ENCODE results near the gene GPR152. TPM values are rescaled to one million over a fixed set of nuclear protein-coding genes. Genes with fewer than 3 reads are reported as not detected.

Gene GPR152, protein sequence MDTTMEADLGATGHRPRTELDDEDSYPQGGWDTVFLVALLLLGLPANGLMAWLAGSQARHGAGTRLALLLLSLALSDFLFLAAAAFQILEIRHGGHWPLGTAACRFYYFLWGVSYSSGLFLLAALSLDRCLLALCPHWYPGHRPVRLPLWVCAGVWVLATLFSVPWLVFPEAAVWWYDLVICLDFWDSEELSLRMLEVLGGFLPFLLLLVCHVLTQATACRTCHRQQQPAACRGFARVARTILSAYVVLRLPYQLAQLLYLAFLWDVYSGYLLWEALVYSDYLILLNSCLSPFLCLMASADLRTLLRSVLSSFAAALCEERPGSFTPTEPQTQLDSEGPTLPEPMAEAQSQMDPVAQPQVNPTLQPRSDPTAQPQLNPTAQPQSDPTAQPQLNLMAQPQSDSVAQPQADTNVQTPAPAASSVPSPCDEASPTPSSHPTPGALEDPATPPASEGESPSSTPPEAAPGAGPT
- total RNA-seq = not detected in 2 replicates

DNA sequence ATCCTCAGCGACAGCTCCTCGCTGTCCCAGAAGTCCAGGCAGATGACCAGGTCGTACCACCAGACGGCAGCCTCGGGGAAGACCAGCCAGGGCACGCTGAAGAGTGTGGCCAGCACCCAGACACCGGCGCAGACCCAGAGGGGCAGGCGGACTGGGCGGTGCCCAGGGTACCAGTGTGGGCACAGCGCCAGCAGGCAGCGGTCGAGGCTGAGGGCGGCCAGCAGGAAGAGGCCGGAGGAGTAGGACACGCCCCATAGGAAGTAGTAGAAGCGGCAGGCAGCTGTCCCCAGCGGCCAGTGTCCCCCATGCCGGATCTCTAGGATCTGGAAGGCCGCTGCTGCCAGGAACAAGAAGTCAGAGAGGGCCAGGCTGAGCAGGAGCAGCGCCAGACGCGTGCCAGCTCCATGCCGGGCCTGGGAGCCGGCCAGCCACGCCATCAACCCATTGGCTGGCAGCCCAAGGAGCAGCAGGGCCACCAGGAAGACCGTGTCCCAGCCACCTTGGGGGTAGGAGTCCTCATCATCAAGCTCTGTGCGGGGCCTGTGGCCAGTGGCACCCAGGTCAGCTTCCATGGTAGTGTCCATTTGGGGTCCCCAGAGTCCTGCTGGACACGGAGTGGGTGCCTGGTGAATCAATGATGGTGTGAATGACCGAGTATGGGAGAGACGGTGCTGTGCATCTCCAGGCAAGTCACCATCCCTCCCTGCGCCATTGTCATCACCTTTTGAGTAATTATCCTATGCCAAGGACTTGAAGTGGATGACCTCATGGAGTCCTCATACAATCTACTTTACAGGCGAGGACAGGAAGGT, at the start of gene GPR152:
TSS of gene GPR152 (minus strand) at position 589 of the 812 bp plus-strand sequence. CDS start at position 584, 5 bp downstream.

GRCh38 chr11:67482827-67483798, 30.6 kb upstream of the GPR152 start, which contains the start of gene AIP:
AIP (plus strand) TSS chr11:67483026; CDS start chr11:67483159, 133 bp downstream.

DNA sequence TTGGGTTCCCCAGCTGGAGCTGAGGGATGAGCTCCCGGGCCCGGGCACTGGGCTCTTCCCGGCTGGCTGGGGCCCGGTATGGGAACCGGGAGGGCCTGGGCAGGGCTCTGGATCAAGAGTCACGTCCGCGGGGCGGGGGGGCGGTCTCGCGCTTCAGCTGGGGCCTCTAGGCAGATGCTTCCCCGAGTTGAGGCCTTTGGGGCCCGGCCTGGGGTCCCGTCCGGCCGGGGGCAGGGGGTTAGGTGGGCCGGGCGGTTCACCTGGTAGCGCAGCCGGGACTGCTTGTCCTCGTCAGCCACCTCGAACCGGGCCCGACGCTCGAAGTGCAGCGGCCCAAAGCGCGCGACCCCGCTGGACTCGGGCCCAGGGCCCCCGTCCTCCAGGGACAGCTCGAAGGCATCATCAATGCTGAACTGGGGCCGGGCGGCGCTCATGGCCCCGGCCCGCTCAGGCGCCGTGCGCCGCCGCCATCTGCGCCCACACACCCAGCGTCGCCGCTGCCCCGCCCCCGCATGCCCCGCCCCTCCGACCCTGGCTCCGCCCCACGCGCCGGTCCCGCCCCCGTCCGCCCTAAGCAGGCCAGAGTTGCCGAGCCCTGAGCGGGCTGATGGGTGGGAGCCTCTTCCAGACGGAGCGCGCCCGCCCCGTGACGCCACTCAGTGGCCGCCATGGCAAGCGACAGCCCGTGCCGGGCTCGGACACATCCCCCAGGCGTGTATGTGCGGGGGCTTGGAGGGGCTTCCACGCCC, 16.4 kb upstream of the GPR152 start, which contains the start of gene TMEM134:
TSS of gene TMEM134 (minus strand) at position 493 of the 749 bp plus-strand sequence. CDS start at position 434, 59 bp downstream.

DNA sequence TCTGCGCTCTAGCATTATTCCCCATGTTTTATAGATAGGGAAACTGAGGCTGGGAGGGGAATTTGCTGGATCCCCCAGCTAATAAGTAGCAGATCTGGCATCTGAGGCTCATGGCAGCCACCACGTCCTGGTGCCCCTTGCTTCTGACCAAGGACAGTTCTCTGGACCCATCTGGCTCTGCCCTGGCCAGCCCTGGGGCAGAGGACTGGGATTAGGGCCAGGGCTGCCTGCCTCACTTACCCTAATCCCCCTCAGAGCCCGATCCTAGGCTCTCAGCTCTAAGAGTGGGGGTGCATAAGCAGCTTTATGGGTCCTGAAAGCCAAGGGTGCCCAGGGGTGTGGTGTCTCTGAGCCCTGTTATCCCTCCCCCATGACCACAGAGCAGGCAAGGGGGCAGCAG, 2.5 kb upstream of the GPR152 start, which contains the start of gene CABP4:
TSS of gene CABP4 (plus strand) at position 301 of the 400 bp plus-strand sequence. CDS start at position 371, 70 bp downstream.

DNA sequence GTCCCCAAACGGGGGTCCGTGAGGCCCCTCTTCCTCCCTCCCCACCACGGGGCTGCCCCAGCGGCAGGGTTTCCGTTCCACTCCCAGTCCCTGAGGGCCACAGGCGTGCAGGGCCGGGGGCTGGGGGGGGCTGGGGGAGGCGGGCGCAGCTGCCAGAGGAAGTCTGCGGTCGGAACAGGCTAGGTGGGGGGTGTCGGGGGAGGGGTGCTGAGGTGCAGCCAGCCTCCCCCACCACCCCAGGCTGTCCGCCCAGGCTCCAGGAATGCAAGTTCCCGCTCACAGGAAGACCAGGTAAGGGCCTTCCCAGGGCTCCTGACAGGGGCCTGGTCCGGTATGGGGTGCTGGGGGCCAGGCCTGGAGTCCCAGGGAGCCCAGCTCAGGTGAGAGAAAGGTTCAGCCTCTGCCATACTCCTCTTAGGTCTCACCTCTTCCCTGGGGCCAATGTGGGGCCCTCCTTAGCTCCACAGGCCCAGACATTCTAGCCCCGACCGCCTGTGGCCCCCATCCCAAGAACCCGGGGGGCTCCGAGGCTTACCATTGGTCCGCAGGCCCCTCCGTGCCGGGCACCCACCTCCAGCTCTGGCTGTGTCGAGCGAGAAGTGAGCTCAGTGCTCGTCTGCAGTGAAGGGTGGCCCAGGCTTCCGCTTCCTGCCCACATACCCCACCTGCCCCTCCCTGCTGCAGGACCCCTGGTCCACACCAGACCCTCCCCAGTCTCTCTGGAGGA, 15.3 kb downstream of the GPR152 start, which contains the start of gene PTPRCAP:
TSS of gene PTPRCAP (minus strand) at position 601 of the 727 bp plus-strand sequence. CDS start at position 538, 63 bp downstream.

GRCh38 chr11:67428052-67429001, 24.2 kb downstream of the GPR152 start, which contains the start of gene RPS6KB2:
RPS6KB2 (plus strand) TSS chr11:67428494; CDS start chr11:67428546, 52 bp downstream.

GRCh38 chr11:67415501-67416304, 36.8 kb downstream of the GPR152 start, which contains the start of gene CARNS1:
CARNS1 (plus strand) TSS chr11:67415678; CDS start chr11:67416200, 522 bp downstream.

GRCh38 chr11:67401495-67402191, 50.9 kb downstream of the GPR152 start, which contains the start of gene PPP1CA:
PPP1CA (minus strand) TSS chr11:67401858; CDS start chr11:67401782, 76 bp downstream.

Other genes with a start within 250 kb of the GPR152 start
- gene GRK2, start 186.3 kb downstream of the GPR152 start, total RNA-seq = 36.5 and 39.3 TPM in 2 replicates
- 31.4 and 32.5 TPM in 2 replicates for gene ANKRD13D, start 163.4 kb downstream of the GPR152 start, total RNA-seq
- gene SSH3, start 149.2 kb downstream of the GPR152 start, total RNA-seq = 20.2 and 57.3 TPM in 2 replicates
- gene POLD4, start 99.2 kb downstream of the GPR152 start, total RNA-seq = 117 and 123 TPM in 2 replicates
- 17.8 and 29.8 TPM in 2 replicates for gene CLCF1, start 79.1 kb downstream of the GPR152 start, total RNA-seq
- 7.4 and 9.8 TPM in 2 replicates for gene RAD9A, start 60.7 kb downstream of the GPR152 start, total RNA-seq
- gene PPP1CA, start 50.9 kb downstream of the GPR152 start, total RNA-seq = 266 and 298 TPM in 2 replicates
- gene TBC1D10C, start 48.6 kb downstream of the GPR152 start, total RNA-seq = 0.33 and 0.76 TPM in 2 replicates
- 0.33 and 7.5 TPM in 2 replicates for gene CARNS1, start 37.1 kb downstream of the GPR152 start, total RNA-seq
- 55.7 and 76.3 TPM in 2 replicates for gene RPS6KB2, start 24.2 kb downstream of the GPR152 start, total RNA-seq
- gene PTPRCAP, start 15.0 kb downstream of the GPR152 start, total RNA-seq = 0.25 and 1.8 TPM in 2 replicates
- gene CORO1B, start 9.3 kb downstream of the GPR152 start, total RNA-seq = 145 and 203 TPM in 2 replicates
- gene CABP4, start 2.6 kb upstream of the GPR152 start, total RNA-seq = not detected in 2 replicates
- 58.2 and 61.9 TPM in 2 replicates for gene TMEM134, start 16.5 kb upstream of the GPR152 start, total RNA-seq
- gene AIP, start 30.3 kb upstream of the GPR152 start, total RNA-seq = 59.2 and 87.3 TPM in 2 replicates
- gene PITPNM1, start 52.6 kb upstream of the GPR152 start, total RNA-seq = 93.2 and 138 TPM in 2 replicates
- 107 and 165 TPM in 2 replicates for gene CDK2AP2, start 55.4 kb upstream of the GPR152 start, total RNA-seq
- not detected in 2 replicates for gene CABP2, start 70.7 kb upstream of the GPR152 start, total RNA-seq
- 2,936 and 3,710 TPM in 2 replicates for gene GSTP1, start 131.1 kb upstream of the GPR152 start, total RNA-seq
- 205 and 246 TPM in 2 replicates for gene NDUFV1, start 154.2 kb upstream of the GPR152 start, total RNA-seq
- 19.1 and 27.5 TPM in 2 replicates for gene NUDT8, start 177.2 kb upstream of the GPR152 start, total RNA-seq
- gene TBX10, start 187.0 kb upstream of the GPR152 start, total RNA-seq = not detected in 2 replicates
- 0.13 TPM in 1 of 2 replicates, not detected in the other for gene ACY3, start 198.0 kb upstream of the GPR152 start, total RNA-seq
- gene ALDH3B2, start 221.9 kb upstream of the GPR152 start, total RNA-seq = not detected in 2 replicates

Measured in mesangial cell (primary cell).